ENCODE data around the gene SUPT20H.

DNA sequence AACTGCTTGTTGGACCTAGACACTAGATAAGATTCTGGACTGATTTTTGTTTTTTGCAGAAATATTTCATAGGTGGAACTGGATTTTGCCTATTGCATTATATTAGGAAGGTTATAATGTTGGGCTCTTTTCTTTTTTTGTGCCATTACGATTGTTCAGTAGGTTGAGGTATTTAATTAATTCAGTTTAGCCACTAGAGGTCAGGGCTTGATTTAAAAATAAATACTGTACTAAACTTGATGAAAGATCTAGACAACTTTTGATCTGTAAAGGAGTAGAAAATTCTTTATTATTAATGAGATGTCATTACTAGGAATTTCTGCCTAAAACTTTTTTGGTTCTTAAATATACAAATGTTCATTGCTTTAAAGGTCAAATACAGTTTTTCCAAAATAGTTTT is 15.2 kb upstream of the SUPT20H start:
- TF ChIP-seq, protein P1, sequence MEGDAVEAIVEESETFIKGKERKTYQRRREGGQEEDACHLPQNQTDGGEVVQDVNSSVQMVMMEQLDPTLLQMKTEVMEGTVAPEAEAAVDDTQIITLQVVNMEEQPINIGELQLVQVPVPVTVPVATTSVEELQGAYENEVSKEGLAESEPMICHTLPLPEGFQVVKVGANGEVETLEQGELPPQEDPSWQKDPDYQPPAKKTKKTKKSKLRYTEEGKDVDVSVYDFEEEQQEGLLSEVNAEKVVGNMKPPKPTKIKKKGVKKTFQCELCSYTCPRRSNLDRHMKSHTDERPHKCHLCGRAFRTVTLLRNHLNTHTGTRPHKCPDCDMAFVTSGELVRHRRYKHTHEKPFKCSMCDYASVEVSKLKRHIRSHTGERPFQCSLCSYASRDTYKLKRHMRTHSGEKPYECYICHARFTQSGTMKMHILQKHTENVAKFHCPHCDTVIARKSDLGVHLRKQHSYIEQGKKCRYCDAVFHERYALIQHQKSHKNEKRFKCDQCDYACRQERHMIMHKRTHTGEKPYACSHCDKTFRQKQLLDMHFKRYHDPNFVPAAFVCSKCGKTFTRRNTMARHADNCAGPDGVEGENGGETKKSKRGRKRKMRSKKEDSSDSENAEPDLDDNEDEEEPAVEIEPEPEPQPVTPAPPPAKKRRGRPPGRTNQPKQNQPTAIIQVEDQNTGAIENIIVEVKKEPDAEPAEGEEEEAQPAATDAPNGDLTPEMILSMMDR (IDR thresholded peaks at IDR 0.05): peak in 3 of 4 experiments; percentile 43 to 55 (median 54)
- TF ChIP-seq POLR2A (IDR thresholded peaks at IDR 0.05): no peak

Data from prostate gland (tissue), 2 donors.